22Rv1 (cell line): ENCODE data around the gene HHLA2.

Experiments used
- H3K27ac ChIP-seq: fragments of 450-650 bp; 2 replicates; pipeline ENCODE4 v1.5.1; 2017
- CTCF ChIP-seq: fragments of 450-650 bp; IDR thresholded peaks from 2 replicates; pipeline ENCODE4 v1.5.1; 2017; ENCODE audit warnings: mild to moderate bottlenecking
- ZFX ChIP-seq: fragments of 450-650 bp; IDR thresholded peaks from 2 replicates; pipeline ENCODE4 v1.6.1; 2017; ENCODE audit warnings: antibody characterized with exemption, borderline replicate concordance

HHLA2 gene

GRCh38 chr3:108342837-108343486 is 46.6 kb downstream of the HHLA2 start:
- TF ChIP-seq CTCF (no peak), ZFX (no peak)
- H3K27ac ChIP-seq, result no peak overlapping the region

GRCh38 chr3:108343491-108343890 is 47.1 kb downstream of the HHLA2 start:
- H3K27ac ChIP-seq, result no peak overlapping the region
- TF ChIP-seq ZFX (no peak), CTCF (no peak)

- no peak overlapping the region for H3K27ac ChIP-seq
- TF ChIP-seq CTCF (no peak), ZFX (no peak)
These were observed 49.3 kb downstream of the HHLA2 start for GRCh38 chr3:108345492-108346205.

GRCh38 chr3:108346301-108347227 is 50.2 kb downstream of the HHLA2 start:
- no peak overlapping the region for H3K27ac ChIP-seq
- TF ChIP-seq ZFX (no peak), CTCF (no peak)

- TF ChIP-seq CTCF (no peak), ZFX (no peak)
- H3K27ac ChIP-seq, result no peak overlapping the region
These were observed 55.8 kb downstream of the HHLA2 start for GRCh38 chr3:108352176-108352575.

- H3K27ac ChIP-seq, result no peak overlapping the region
- no peak for TF ChIP-seq CTCF
- no peak for TF ChIP-seq ZFX
These were observed 58.2 kb downstream of the HHLA2 start for GRCh38 chr3:108354562-108354961.
